HEK293 (cell line): ENCODE data around the gene CMKLR1.

Experiments used
- CTCF ChIA-PET: fragments of 350-600 bp; formaldehyde crosslinking; extraction: SDS; loops from one replicate; lab custom pipeline; 2021; ENCODE audit warnings: antibody characterized with exemption; lab: Yijun Ruan, JAX
- POLR2A ChIA-PET: fragments of 300-600 bp; formaldehyde crosslinking; extraction: SDS; loops from one replicate; lab custom pipeline; 2020; ENCODE audit warnings: antibody characterized with exemption, inconsistent platforms; lab: Yijun Ruan, JAX
- H3K27ac ChIP-seq: fragments of 200-500 bp; sonication (Bioruptor generic); 2 replicates; pipeline ENCODE4 v1.5.1; 2014; ENCODE audit warnings: low read depth, low read length, control low read depth, inconsistent platforms; ENCODE audit errors: extremely low read depth
- H3K36me3 ChIP-seq, 2 experiments: fragments of 200-500 bp in 1 of 2; sonication (Bioruptor generic) in 1 of 2; 1 replicate in 1 of 2; 2 replicates in 1 of 2; pipeline ENCODE4 v1.5.1; 2014 to 2017; ENCODE audit warnings: inconsistent platforms in 2 of 2, low read length in 2 of 2; ENCODE audit not compliant: control insufficient read depth in 2 of 2, insufficient read depth in 1 of 2
- H3K4me1 ChIP-seq: fragments of 200-500 bp; sonication (Bioruptor generic); 2 replicates; pipeline ENCODE4 v1.5.1; 2014; ENCODE audit warnings: mild to moderate bottlenecking, low read length, inconsistent platforms; ENCODE audit not compliant: control insufficient read depth, insufficient read depth
- H3K4me3 ChIP-seq: 2 replicates; pipeline ENCODE4 v1.5.1; 2011; ENCODE audit warnings: low read depth, mild to moderate bottlenecking, control low read depth, low read length, moderate library complexity
- H3K9me3 ChIP-seq: fragments of 200-500 bp; sonication (Bioruptor generic); 2 replicates; pipeline ENCODE4 v1.5.1; 2014; ENCODE audit warnings: low read depth, low read length, inconsistent platforms; ENCODE audit not compliant: control insufficient read depth, insufficient read depth
- GLIS1 ChIP-seq: fragments of 450-650 bp; formaldehyde crosslinking; IDR thresholded peaks from 2 replicates; pipeline ENCODE4 v1.5.1; 2016; ENCODE audit warnings: missing biosample characterization, missing genetic modification characterization
- HOXC10 ChIP-seq: sonication (generic); formaldehyde crosslinking; IDR thresholded peaks from 2 replicates; pipeline ENCODE4 v1.8.1; 2023; ENCODE audit warnings: mild to moderate bottlenecking, missing genetic modification reagents
- KLF1 ChIP-seq: fragments of 450-650 bp; formaldehyde crosslinking; IDR thresholded peaks from 2 replicates; pipeline ENCODE4 v1.5.1; 2016; ENCODE audit warnings: missing biosample characterization, missing genetic modification characterization
- KLF8 ChIP-seq: fragments of 450-650 bp; formaldehyde crosslinking; IDR thresholded peaks from 2 replicates; pipeline ENCODE4 v1.5.1; 2016; ENCODE audit warnings: missing biosample characterization, missing genetic modification characterization
- ZFP3 ChIP-seq: fragments of 450-650 bp; formaldehyde crosslinking; IDR thresholded peaks from 2 replicates; pipeline ENCODE4 v1.5.1; 2016; ENCODE audit warnings: low read depth, missing biosample characterization, missing genetic modification characterization
- ZFP37 ChIP-seq: fragments of 450-650 bp; formaldehyde crosslinking; IDR thresholded peaks from 2 replicates; pipeline ENCODE4 v1.5.1; 2016; ENCODE audit warnings: missing biosample characterization, missing genetic modification characterization
- ZFP41 ChIP-seq: fragments of 450-650 bp; formaldehyde crosslinking; IDR thresholded peaks from 2 replicates; pipeline ENCODE4 v1.5.1; 2016; ENCODE audit warnings: missing biosample characterization, missing genetic modification characterization, borderline replicate concordance
- ZNF10 ChIP-seq: fragments of 450-650 bp; formaldehyde crosslinking; IDR thresholded peaks from 2 replicates; pipeline ENCODE4 v1.5.1; 2017; ENCODE audit warnings: missing biosample characterization, missing genetic modification characterization
- ZNF114 ChIP-seq: fragments of 450-650 bp; formaldehyde crosslinking; IDR thresholded peaks from 2 replicates; pipeline ENCODE4 v1.5.0; 2017; ENCODE audit warnings: missing biosample characterization, missing genetic modification characterization
- ZNF221 ChIP-seq: fragments of 450-650 bp; formaldehyde crosslinking; IDR thresholded peaks from 2 replicates; pipeline ENCODE4 v1.5.1; 2017; ENCODE audit warnings: missing biosample characterization, missing genetic modification characterization, borderline replicate concordance
- ZNF23 ChIP-seq: fragments of 450-650 bp; formaldehyde crosslinking; IDR thresholded peaks from 2 replicates; pipeline ENCODE4 v1.5.1; 2016; ENCODE audit warnings: missing biosample characterization, missing genetic modification characterization, borderline replicate concordance
- ZNF423 ChIP-seq: fragments of 450-650 bp; formaldehyde crosslinking; IDR thresholded peaks from 2 replicates; pipeline ENCODE4 v1.5.1; 2016; ENCODE audit warnings: missing biosample characterization, missing genetic modification characterization
- ZNF426 ChIP-seq: fragments of 450-650 bp; formaldehyde crosslinking; IDR thresholded peaks from 2 replicates; pipeline ENCODE4 v1.5.1; 2017; ENCODE audit warnings: missing biosample characterization, missing genetic modification characterization, mild to moderate bottlenecking, inconsistent platforms, moderate library complexity
- ZNF521 ChIP-seq: fragments of 450-650 bp; formaldehyde crosslinking; IDR thresholded peaks from 2 replicates; pipeline ENCODE4 v1.5.1; 2017; ENCODE audit warnings: missing biosample characterization, mild to moderate bottlenecking, missing genetic modification characterization
- ZNF529 ChIP-seq: fragments of 450-650 bp; formaldehyde crosslinking; IDR thresholded peaks from 2 replicates; pipeline ENCODE4 v1.5.1; 2017; ENCODE audit warnings: missing genetic modification characterization, missing biosample characterization; ENCODE audit not compliant: insufficient replicate concordance
- ZNF555 ChIP-seq: fragments of 450-650 bp; formaldehyde crosslinking; conservative IDR thresholded peaks from 2 replicates; pipeline ENCODE4 v1.5.1; 2017; ENCODE audit warnings: missing biosample characterization, mild to moderate bottlenecking, missing genetic modification characterization, inconsistent platforms
- ZNF785 ChIP-seq: fragments of 450-650 bp; formaldehyde crosslinking; IDR thresholded peaks from 2 replicates; pipeline ENCODE4 v1.5.1; 2016; ENCODE audit warnings: missing biosample characterization, missing genetic modification characterization
- ZNF843 ChIP-seq: fragments of 450-650 bp; formaldehyde crosslinking; IDR thresholded peaks from 2 replicates; pipeline ENCODE4 v1.5.1; 2016; ENCODE audit warnings: missing biosample characterization, missing genetic modification characterization
- TF ChIP-seq, protein P1 (sequence below): fragments of 450-650 bp; formaldehyde crosslinking; IDR thresholded peaks from 2 replicates; pipeline ENCODE4 v1.5.1; 2016; ENCODE audit warnings: missing biosample characterization, missing genetic modification characterization
- TF ChIP-seq, protein P2 (sequence below): fragments of 450-650 bp; formaldehyde crosslinking; IDR thresholded peaks from 2 replicates; pipeline ENCODE4 v1.5.1; 2016; ENCODE audit warnings: missing biosample characterization, missing genetic modification characterization
- TF ChIP-seq, protein P3 (sequence below): fragments of 450-650 bp; formaldehyde crosslinking; IDR thresholded peaks from 2 replicates; pipeline ENCODE4 v1.5.1; 2016; ENCODE audit warnings: missing biosample characterization, missing genetic modification characterization
- TF ChIP-seq, protein P4 (sequence below): fragments of 450-650 bp; formaldehyde crosslinking; IDR thresholded peaks from 2 replicates; pipeline ENCODE4 v1.5.1; 2016; ENCODE audit warnings: missing biosample characterization, missing genetic modification characterization

The CMKLR1 gene

DNA sequence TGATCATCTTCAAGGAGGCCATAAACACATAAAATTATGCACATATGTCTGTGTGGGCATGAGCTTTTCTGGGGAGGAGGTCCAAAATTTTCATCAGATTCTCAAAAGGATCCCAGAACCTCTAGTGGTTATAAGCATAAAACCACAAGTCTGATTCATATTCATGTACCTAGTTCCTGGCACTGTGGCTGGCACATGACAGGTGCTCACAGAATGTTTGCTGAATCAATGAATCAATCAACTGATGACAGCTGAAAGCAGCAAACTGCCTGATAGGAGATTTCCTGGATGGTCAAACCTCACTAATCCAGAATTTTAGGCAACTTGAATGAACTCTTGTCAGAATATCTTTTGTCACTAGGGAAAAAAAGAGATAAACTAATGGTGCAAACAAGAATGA lies 13.5 kb upstream of the CMKLR1 start:
- H3K27ac ChIP-seq = no peak overlapping the region
- no peaks in the 10 kb centered on the region for H3K4me1 ChIP-seq
- H3K9me3 ChIP-seq = no peaks in the 10 kb centered on the region
- no peaks in the 10 kb centered on the region for H3K36me3 ChIP-seq
- ChIA-PET CTCF (no interaction called here), POLR2A (no interaction called here)
- H3K4me3 ChIP-seq = no peak overlapping the region
- no peak for TF ChIP-seq ZNF555
- no peak for TF ChIP-seq ZNF521 (tag by site-specific recombination)
- TF ChIP-seq ZNF843 (tag by site-specific recombination) = no peak
- no peak for TF ChIP-seq KLF8 (tag by site-specific recombination)
- TF ChIP-seq ZNF426 (tag by site-specific recombination) = no peak
- TF ChIP-seq ZNF423 (tag by site-specific recombination) = no peak
- TF ChIP-seq ZNF23 = no peak
- no peak for TF ChIP-seq ZNF114 (tag by site-specific recombination)

DNA sequence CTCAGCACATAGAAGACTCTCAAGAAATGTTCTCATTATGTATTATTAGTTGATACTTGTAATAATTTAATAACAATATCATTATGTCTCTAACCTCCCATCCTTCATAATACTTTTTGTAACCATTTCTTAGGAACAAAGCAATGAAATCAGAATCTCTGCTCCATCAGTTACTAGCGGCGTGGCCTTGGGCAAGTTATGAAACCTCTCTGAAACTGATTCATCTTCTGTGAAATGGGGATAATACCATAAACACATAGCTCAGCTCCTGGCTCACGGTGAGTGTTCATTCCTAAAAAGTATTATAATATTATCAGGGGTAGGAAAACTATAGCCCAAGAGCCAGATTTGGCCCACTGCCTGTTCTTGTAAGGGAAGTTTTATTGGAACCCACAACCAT lies 11.4 kb upstream of the CMKLR1 start:
- Histone ChIP-seq H3K9me3 (no peaks in the 10 kb centered on the region), H3K27ac (no peak overlapping the region), H3K4me1 (no peaks in the 10 kb centered on the region), H3K4me3 (no peak overlapping the region), H3K36me3 (no peaks in the 10 kb centered on the region)
- CTCF ChIA-PET = interaction anchor here (0.6 kb wide), 1 partner anchor 10 kb away, joined by 3 read pairs; no protein-coding TSS in a partner anchor
- POLR2A ChIA-PET = no interaction called here
- TF ChIP-seq ZFP37 (tag by site-specific recombination) (no peak), ZFP3 (tag by site-specific recombination) (no peak), ZNF529 (no peak), ZNF221 (no peak), ZNF10 (tag by site-specific recombination) (no peak), HOXC10 (no peak)
- TF ChIP-seq, protein P1, sequence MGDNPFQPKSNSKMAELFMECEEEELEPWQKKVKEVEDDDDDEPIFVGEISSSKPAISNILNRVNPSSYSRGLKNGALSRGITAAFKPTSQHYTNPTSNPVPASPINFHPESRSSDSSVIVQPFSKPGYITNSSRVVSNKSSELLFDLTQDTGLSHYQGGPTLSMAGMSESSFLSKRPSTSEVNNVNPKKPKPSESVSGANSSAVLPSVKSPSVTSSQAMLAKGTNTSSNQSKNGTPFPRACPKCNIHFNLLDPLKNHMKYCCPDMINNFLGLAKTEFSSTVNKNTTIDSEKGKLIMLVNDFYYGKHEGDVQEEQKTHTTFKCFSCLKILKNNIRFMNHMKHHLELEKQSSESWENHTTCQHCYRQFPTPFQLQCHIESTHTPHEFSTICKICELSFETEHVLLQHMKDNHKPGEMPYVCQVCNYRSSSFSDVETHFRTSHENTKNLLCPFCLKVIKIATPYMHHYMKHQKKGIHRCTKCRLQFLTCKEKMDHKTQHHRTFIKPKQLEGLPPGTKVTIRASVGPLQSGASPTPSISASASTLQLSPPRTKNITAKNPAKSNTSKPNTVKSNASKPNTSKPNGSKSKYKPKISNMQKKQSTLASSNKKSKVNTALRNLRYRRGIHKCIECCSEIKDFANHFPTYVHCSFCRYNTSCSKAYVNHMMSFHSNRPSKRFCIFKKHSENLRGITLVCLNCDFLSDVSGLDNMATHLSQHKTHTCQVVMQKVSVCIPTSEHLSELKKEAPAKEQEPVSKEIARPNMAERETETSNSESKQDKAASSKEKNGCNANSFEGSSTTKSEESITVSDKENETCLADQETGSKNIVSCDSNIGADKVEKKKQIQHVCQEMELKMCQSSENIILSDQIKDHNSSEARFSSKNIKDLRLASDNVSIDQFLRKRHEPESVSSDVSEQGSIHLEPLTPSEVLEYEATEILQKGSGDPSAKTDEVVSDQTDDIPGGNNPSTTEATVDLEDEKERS = no peak
- TF ChIP-seq, protein P2, sequence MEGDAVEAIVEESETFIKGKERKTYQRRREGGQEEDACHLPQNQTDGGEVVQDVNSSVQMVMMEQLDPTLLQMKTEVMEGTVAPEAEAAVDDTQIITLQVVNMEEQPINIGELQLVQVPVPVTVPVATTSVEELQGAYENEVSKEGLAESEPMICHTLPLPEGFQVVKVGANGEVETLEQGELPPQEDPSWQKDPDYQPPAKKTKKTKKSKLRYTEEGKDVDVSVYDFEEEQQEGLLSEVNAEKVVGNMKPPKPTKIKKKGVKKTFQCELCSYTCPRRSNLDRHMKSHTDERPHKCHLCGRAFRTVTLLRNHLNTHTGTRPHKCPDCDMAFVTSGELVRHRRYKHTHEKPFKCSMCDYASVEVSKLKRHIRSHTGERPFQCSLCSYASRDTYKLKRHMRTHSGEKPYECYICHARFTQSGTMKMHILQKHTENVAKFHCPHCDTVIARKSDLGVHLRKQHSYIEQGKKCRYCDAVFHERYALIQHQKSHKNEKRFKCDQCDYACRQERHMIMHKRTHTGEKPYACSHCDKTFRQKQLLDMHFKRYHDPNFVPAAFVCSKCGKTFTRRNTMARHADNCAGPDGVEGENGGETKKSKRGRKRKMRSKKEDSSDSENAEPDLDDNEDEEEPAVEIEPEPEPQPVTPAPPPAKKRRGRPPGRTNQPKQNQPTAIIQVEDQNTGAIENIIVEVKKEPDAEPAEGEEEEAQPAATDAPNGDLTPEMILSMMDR (tag by site-specific recombination) = no peak

DNA sequence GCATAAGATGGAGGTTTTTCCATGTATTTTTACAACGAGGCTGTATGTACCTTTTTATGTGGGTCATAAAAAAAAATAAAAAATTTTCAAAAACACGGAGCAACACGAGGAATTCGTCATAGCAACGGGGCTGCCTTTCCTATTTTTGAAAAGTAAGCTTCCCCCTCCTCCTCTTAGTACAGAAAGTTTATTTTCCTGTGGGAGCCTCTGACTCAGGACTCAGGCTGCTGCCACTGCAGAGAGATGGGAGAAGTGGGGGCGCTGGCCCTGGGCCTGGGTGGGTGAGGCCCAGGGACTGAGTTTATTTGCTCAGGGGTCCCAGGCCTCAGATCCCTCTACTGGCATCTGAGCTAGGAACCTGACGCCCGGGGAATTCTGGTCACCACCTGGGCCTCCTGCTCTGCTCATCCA lies 10.2 kb upstream of the CMKLR1 start:
- H3K9me3 ChIP-seq = no peaks in the 10 kb centered on the region
- H3K4me1 ChIP-seq = no peaks in the 10 kb centered on the region
- POLR2A ChIA-PET = no interaction called here
- CTCF ChIA-PET = interaction anchor here (0.9 kb wide), 1 partner anchor 438 kb away, joined by 3 read pairs; no protein-coding TSS in a partner anchor
- H3K4me3 ChIP-seq = no peak overlapping the region
- H3K36me3 ChIP-seq = no peaks in the 10 kb centered on the region
- no peak overlapping the region for H3K27ac ChIP-seq
- TF ChIP-seq, protein P3, sequence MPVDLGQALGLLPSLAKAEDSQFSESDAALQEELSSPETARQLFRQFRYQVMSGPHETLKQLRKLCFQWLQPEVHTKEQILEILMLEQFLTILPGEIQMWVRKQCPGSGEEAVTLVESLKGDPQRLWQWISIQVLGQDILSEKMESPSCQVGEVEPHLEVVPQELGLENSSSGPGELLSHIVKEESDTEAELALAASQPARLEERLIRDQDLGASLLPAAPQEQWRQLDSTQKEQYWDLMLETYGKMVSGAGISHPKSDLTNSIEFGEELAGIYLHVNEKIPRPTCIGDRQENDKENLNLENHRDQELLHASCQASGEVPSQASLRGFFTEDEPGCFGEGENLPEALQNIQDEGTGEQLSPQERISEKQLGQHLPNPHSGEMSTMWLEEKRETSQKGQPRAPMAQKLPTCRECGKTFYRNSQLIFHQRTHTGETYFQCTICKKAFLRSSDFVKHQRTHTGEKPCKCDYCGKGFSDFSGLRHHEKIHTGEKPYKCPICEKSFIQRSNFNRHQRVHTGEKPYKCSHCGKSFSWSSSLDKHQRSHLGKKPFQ = no peak
- TF ChIP-seq KLF1 (tag by site-specific recombination) = no peak
- TF ChIP-seq GLIS1 (tag by site-specific recombination) = no peak
- no peak for TF ChIP-seq ZFP41
- TF ChIP-seq, protein P4, sequence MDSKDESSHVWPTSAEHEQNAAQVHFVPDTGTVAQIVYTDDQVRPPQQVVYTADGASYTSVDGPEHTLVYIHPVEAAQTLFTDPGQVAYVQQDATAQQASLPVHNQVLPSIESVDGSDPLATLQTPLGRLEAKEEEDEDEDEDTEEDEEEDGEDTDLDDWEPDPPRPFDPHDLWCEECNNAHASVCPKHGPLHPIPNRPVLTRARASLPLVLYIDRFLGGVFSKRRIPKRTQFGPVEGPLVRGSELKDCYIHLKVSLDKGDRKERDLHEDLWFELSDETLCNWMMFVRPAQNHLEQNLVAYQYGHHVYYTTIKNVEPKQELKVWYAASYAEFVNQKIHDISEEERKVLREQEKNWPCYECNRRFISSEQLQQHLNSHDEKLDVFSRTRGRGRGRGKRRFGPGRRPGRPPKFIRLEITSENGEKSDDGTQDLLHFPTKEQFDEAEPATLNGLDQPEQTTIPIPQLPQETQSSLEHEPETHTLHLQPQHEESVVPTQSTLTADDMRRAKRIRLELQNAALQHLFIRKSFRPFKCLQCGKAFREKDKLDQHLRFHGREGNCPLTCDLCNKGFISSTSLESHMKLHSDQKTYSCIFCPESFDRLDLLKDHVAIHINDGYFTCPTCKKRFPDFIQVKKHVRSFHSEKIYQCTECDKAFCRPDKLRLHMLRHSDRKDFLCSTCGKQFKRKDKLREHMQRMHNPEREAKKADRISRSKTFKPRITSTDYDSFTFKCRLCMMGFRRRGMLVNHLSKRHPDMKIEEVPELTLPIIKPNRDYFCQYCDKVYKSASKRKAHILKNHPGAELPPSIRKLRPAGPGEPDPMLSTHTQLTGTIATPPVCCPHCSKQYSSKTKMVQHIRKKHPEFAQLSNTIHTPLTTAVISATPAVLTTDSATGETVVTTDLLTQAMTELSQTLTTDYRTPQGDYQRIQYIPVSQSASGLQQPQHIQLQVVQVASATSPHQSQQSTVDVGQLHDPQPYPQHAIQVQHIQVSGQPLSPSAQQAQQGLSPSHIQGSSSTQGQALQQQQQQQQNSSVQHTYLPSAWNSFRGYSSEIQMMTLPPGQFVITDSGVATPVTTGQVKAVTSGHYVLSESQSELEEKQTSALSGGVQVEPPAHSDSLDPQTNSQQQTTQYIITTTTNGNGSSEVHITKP (tag by site-specific recombination) = no peak
- no peak for TF ChIP-seq ZNF785
